GM21528 (cell line): Measurements from ENCODE around the gene LLGL2.
"Not testable (repeated sequence)": the region's sequence is repeated elsewhere in the genome, so short reads cannot be mapped to it uniquely, and the experiment has no call there.

Experiments used
- ATAC-seq: cut with Tn5 transposase; IDR thresholded peaks from one replicate; pipeline ENCODE4 v1.9.1; 2021; ENCODE audit warnings: mild to moderate bottlenecking, moderate library complexity; ENCODE audit not compliant: unreplicated experiment, low FRiP score

LLGL2 gene

GRCh38 chr17:75524970-75525805 lies at the start of gene LLGL2:
LLGL2 (plus strand) TSS chr17:75525697; CDS start chr17:75543427, 17,730 bp downstream.
- peak; percentile 73 for ATAC-seq

GRCh38 chr17:75475851-75476250 lies 49.6 kb upstream of the LLGL2 start:
- no peak for ATAC-seq

- no peak for ATAC-seq
Observed at GRCh38 chr17:75476271-75476671, 49.2 kb upstream of the LLGL2 start.

GRCh38 chr17:75476752-75477489 lies 48.6 kb upstream of the LLGL2 start:
- ATAC-seq = no peak

- ATAC-seq = not testable (repeated sequence)
Observed at GRCh38 chr17:75477490-75477862, 48.0 kb upstream of the LLGL2 start.

GRCh38 chr17:75478508-75478907 lies 47.0 kb upstream of the LLGL2 start:
- ATAC-seq = no peak

- ATAC-seq = no peak
Observed at GRCh38 chr17:75480281-75480680, 45.2 kb upstream of the LLGL2 start.

- no peak for ATAC-seq
Observed at GRCh38 chr17:75481194-75482068, 44.1 kb upstream of the LLGL2 start.

GRCh38 chr17:75482098-75482942 lies 43.2 kb upstream of the LLGL2 start:
- ATAC-seq = no peak

GRCh38 chr17:75485688-75486087 lies 39.8 kb upstream of the LLGL2 start:
- ATAC-seq = no peak

GRCh38 chr17:75486151-75486550 lies 39.3 kb upstream of the LLGL2 start:
- ATAC-seq = no peak

- ATAC-seq = no peak
Observed at GRCh38 chr17:75486951-75487350, 38.5 kb upstream of the LLGL2 start.

- no peak for ATAC-seq
Observed at GRCh38 chr17:75487351-75488070, 38.0 kb upstream of the LLGL2 start.

- no peak for ATAC-seq
Observed at GRCh38 chr17:75488693-75489510, 36.6 kb upstream of the LLGL2 start.

- no peak for ATAC-seq
Observed at GRCh38 chr17:75489511-75489955, 36.0 kb upstream of the LLGL2 start.

GRCh38 chr17:75490173-75490743 lies 35.2 kb upstream of the LLGL2 start:
- ATAC-seq = no peak

- no peak for ATAC-seq
Observed at GRCh38 chr17:75490953-75491649, 34.4 kb upstream of the LLGL2 start.
